HepG2 (cell line): ENCODE data around the gene CATSPER2. TPM values are rescaled to one million over a fixed set of nuclear protein-coding genes. Genes with fewer than 3 reads are reported as not detected.
A peak's percentile ranks its signal among the peaks of the same experiment; 100 is the strongest.
"Not testable (repeated sequence)": the region's sequence is repeated elsewhere in the genome, so short reads cannot be mapped to it uniquely, and the experiment has no call there.

Experiments used
- ATAC-seq: fragments of 200-7000 bp; cut with Tn5 transposase; 3 replicates; pipeline ENCODE4 v1.9.1; 2020; ENCODE audit warnings: mild to moderate bottlenecking, moderate library complexity
- BruUV-seq: library from RNA; stranded (reverse); fragments of 400-500 nt; replicated peaks from 2 replicates; lab custom pipeline; 2021; lab: Mats Ljungman, UMichigan
- CTCF ChIA-PET: fragments of 300-600 bp; formaldehyde crosslinking; extraction: SDS; loops from one replicate; lab custom pipeline; 2021; ENCODE audit warnings: low total read pairs, inconsistent platforms, low intra/inter-chr PET ratio; lab: Yijun Ruan, JAX
- POLR2A ChIA-PET: fragments of 350-600 bp; sonication (Branson Sonifier 250); formaldehyde crosslinking; loops from one replicate; lab custom pipeline; 2020; ENCODE audit warnings: antibody characterized with exemption, inconsistent platforms; lab: Yijun Ruan, JAX
- DNase-seq: peaks from one replicate; pipeline ENCODE4 v3.0.0-alpha.2; 2015; ENCODE audit warnings: low spot score
- FAIRE-seq: peaks from 3 replicates; lab custom pipeline; 2011; peaks lifted over from hg19 to GRCh38; lab: Jason Lieb, UNC
- H2AFZ ChIP-seq: one replicate; pipeline ENCODE4 v1.6.1; 2011; ENCODE audit warnings: low read length, inconsistent platforms
- H3K27ac ChIP-seq: fragments of 300-600 bp; 3 replicates; pipeline ENCODE4 v1.8.0; 2011; ENCODE audit warnings: mixed run types, mild to moderate bottlenecking, mixed read lengths, low read length, inconsistent platforms; ENCODE audit not compliant: insufficient read depth; ENCODE audit errors: extremely low read length
- H3K27me3 ChIP-seq, 2 experiments: fragments of 200-600 bp in 1 of 2; 2 replicates in 1 of 2; 3 replicates in 1 of 2; pipeline versions ENCODE4 v1.6.0 to v1.8.0; 2011; ENCODE audit warnings: low read length in 2 of 2, mild to moderate bottlenecking in 2 of 2, moderate library complexity in 2 of 2, inconsistent platforms in 1 of 2; ENCODE audit not compliant: insufficient read depth in 2 of 2, control insufficient read depth in 1 of 2
- H3K36me3 ChIP-seq, 2 experiments: fragments of 200-600 bp in 1 of 2; replicated peaks in 1 of 2; 2 replicates in 1 of 2; 3 replicates in 1 of 2; pipeline versions ENCODE4 v1.5.1 to v1.8.0; 2011; ENCODE audit warnings: low read length in 2 of 2, inconsistent platforms in 1 of 2; ENCODE audit not compliant: insufficient read depth in 2 of 2, control insufficient read depth in 1 of 2
- H3K4me1 ChIP-seq: 2 replicates; pipeline ENCODE4 v1.5.1; 2012; ENCODE audit warnings: low read length, inconsistent platforms; ENCODE audit not compliant: insufficient read depth
- H3K4me2 ChIP-seq: 2 replicates; pipeline ENCODE4 v1.6.0; 2011; ENCODE audit warnings: low read depth, low read length, inconsistent platforms
- H3K4me3 ChIP-seq, 3 experiments: fragments of 200-600 bp in 1 of 3; sonication (generic), shearing (Covaris generic) in 1 of 3; replicated peaks in 1 of 3; 2 replicates each; pipeline ENCODE4 v1.5.1; 2011 to 2016; ENCODE audit warnings: low read length in 3 of 3, inconsistent platforms in 2 of 3, low read depth in 2 of 3, mild to moderate bottlenecking in 2 of 3, control low read depth in 1 of 3, mixed read lengths in 1 of 3; ENCODE audit not compliant: insufficient read depth in 1 of 3
- H3K79me2 ChIP-seq: one replicate; pipeline ENCODE4 v1.6.1; 2011; ENCODE audit warnings: low read length, inconsistent platforms; ENCODE audit not compliant: insufficient read depth
- H3K9ac ChIP-seq: 2 replicates; pipeline ENCODE4 v1.6.0; 2011; ENCODE audit warnings: mild to moderate bottlenecking, low read depth, low read length, inconsistent platforms; ENCODE audit not compliant: insufficient read depth
- H3K9me3 ChIP-seq: 2 replicates; pipeline ENCODE4 v1.5.1; 2012; ENCODE audit warnings: mild to moderate bottlenecking, low read length
- H4K20me1 ChIP-seq: 2 replicates; pipeline ENCODE4 v1.6.0; 2011; ENCODE audit warnings: inconsistent platforms, mild to moderate bottlenecking, low read length, moderate library complexity; ENCODE audit not compliant: insufficient read depth
- WGBS: methylation state at CpG from one replicate; pipeline ENCODE4 v1.1.6; 2017; ENCODE audit warnings: low lambda C conversion rate; 5-methylcytosine and 5-hydroxymethylcytosine counted together
- in situ Hi-C: cut with HindIII; loops from 2 replicates; pipeline ENCODE4 v1.10.0; 2017; ENCODE audit warnings: low pct_unique_long_range_greater_than_20kb; ENCODE audit not compliant: extremely low pct_ligation_motif_present
- intact Hi-C: fragments of 100-400 bp; cut with micrococcal nuclease; formaldehyde crosslinking; loops from one replicate; pipeline ENCODE4 v1.10.0; 2022; ENCODE audit not compliant: unreplicated experiment
- polyA plus RNA-seq, 8 experiments: library from polyadenylated mRNA; depleted of rRNA in 3 of 8; stranded (reverse) in 7 of 8; unstranded in 1 of 8; fragments of >200 nt; fragmentation: Illumina TruSeq in 4 of 8; extraction: Trizol in 4 of 8; gene quantifications; 2 replicates each; pipeline versions ENCODE4 v1.2.1 to v1.2.3, GENCODE V29; 2011 to 2016; ENCODE audit warnings: low read depth in 4 of 8, missing spikeins in 1 of 8, mixed read lengths in 1 of 8; ENCODE audit not compliant: insufficient read depth in 1 of 8
- small RNA-seq, 3 experiments: library from RNA; depleted of rRNA; stranded (forward); fragments of <200 nt; gene quantifications; one replicate each; pipeline ENCODE3, GENCODE V24; 2012; ENCODE audit warnings: low read depth in 2 of 3, low replicate concordance in 1 of 3; ENCODE audit not compliant: insufficient read length in 3 of 3, insufficient read depth in 2 of 3
- total RNA-seq, 5 experiments: library from RNA; depleted of rRNA; stranded (reverse); fragments of >200 nt; fragmentation: Illumina TruSeq; extraction: Trizol; gene quantifications; 2 replicates each; pipeline ENCODE4 v1.2.3, GENCODE V29; 2016; ENCODE audit warnings: low read depth in 1 of 5

Gene CATSPER2
- total and polyA plus RNA-seq, 2 of the 13 experiments (the other 11 are each of a cell fraction or from before 2014, with no cell fraction given): 0.28 to 0.66 TPM

GRCh38 chr15:43589778-43590466 is 58.7 kb downstream of the CATSPER2 start, which contains the start of gene PPIP5K1:
Gene PPIP5K1, minus strand, starts transcription at chr15:43590208. Its CDS starts 5,704 bp downstream, at chr15:43584504.
- H3K4me1 ChIP-seq, intact Hi-C loops, H2AFZ ChIP-seq, DNase-seq, H3K27ac ChIP-seq, CTCF ChIA-PET, POLR2A ChIA-PET, H3K79me2 ChIP-seq, H3K36me3 ChIP-seq, BruUV-seq, H3K9ac ChIP-seq, H4K20me1 ChIP-seq, H3K4me3 ChIP-seq, H3K4me2 ChIP-seq, H3K9me3 ChIP-seq, in situ Hi-C loops, H3K27me3 ChIP-seq: not testable (repeated sequence)
- ATAC-seq (peak; percentile 93), FAIRE-seq (peak; percentile 99)
- no CpG with 5 or more reads among the region's 54 CpGs for WGBS

Small RNA genes within 50 kb of the gene (small RNA-seq; reads per million reads assigned to genes)
- 0 reads per million in 3 experiments for gene PDIA3P2
- 0 reads per million in 3 experiments for gene RNU6-554P
- 0 reads per million in 3 experiments for gene RNU6-610P

Other genes starting within 250 kb of the CATSPER2 start
- gene TP53BP1, start 155.7 kb downstream of the CATSPER2 start, total RNA-seq (2016; rRNA removed; fragmentation: Illumina TruSeq; extraction: Trizol): 17.4 and 26.3 TPM in 2 replicates
- gene TP53BP1, start 155.7 kb downstream of the CATSPER2 start, polyA plus RNA-seq (2011; rRNA removed): 15.9 and 17.1 TPM in 2 replicates
- 0.06 and 0.07 TPM in 2 replicates for gene MAP1A, start 131.2 kb downstream of the CATSPER2 start, total RNA-seq (2016; rRNA removed; fragmentation: Illumina TruSeq; extraction: Trizol)
- under 0.01 and 0.01 TPM in 2 replicates for gene MAP1A, start 131.2 kb downstream of the CATSPER2 start, polyA plus RNA-seq (2011; rRNA removed)
- 8.2 and 9.9 TPM in 2 replicates for gene PPIP5K1, start 58.6 kb downstream of the CATSPER2 start, total RNA-seq (2016; rRNA removed; fragmentation: Illumina TruSeq; extraction: Trizol)
- gene PPIP5K1, start 58.6 kb downstream of the CATSPER2 start, polyA plus RNA-seq (2011; rRNA removed): 10.9 and 12.3 TPM in 2 replicates
- 0.58 and 0.73 TPM in 2 replicates for gene CKMT1B, start 54.8 kb downstream of the CATSPER2 start, total RNA-seq (2016; rRNA removed; fragmentation: Illumina TruSeq; extraction: Trizol)
- 0.17 and 0.34 TPM in 2 replicates for gene CKMT1B, start 54.8 kb downstream of the CATSPER2 start, polyA plus RNA-seq (2011; rRNA removed)
- 0.07 TPM in 1 of 2 replicates, not detected in the other for gene STRC, start 30.0 kb downstream of the CATSPER2 start, total RNA-seq (2016; rRNA removed; fragmentation: Illumina TruSeq; extraction: Trizol)
- gene STRC, start 30.0 kb downstream of the CATSPER2 start, polyA plus RNA-seq (2011; rRNA removed): 0.21 and 0.29 TPM in 2 replicates
- gene CKMT1A, start 45.0 kb upstream of the CATSPER2 start, total RNA-seq (2016; rRNA removed; fragmentation: Illumina TruSeq; extraction: Trizol): 0.13 TPM in 1 of 2 replicates, not detected in the other
- 0.46 TPM in 1 of 2 replicates, not detected in the other for gene CKMT1A, start 45.0 kb upstream of the CATSPER2 start, polyA plus RNA-seq (2011; rRNA removed)
- 210 and 433 TPM in 2 replicates for gene PDIA3, start 97.6 kb upstream of the CATSPER2 start, total RNA-seq (2016; rRNA removed; fragmentation: Illumina TruSeq; extraction: Trizol)
- gene PDIA3, start 97.6 kb upstream of the CATSPER2 start, polyA plus RNA-seq (2011; rRNA removed): 198 and 238 TPM in 2 replicates
- gene ELL3, start 128.1 kb upstream of the CATSPER2 start, total RNA-seq (2016; rRNA removed; fragmentation: Illumina TruSeq; extraction: Trizol): 5.8 and 6.1 TPM in 2 replicates
- gene ELL3, start 128.1 kb upstream of the CATSPER2 start, polyA plus RNA-seq (2011; rRNA removed): 8.8 and 9.1 TPM in 2 replicates
- 1,257 and 1,308 TPM in 2 replicates for gene SERF2, start 143.5 kb upstream of the CATSPER2 start, total RNA-seq (2016; rRNA removed; fragmentation: Illumina TruSeq; extraction: Trizol)
- 707 and 811 TPM in 2 replicates for gene SERF2, start 143.5 kb upstream of the CATSPER2 start, polyA plus RNA-seq (2011; rRNA removed)
- not detected in 2 replicates for gene SERINC4, start 151.4 kb upstream of the CATSPER2 start, total RNA-seq (2016; rRNA removed; fragmentation: Illumina TruSeq; extraction: Trizol)
- 0.04 TPM in 1 of 2 replicates, not detected in the other for gene SERINC4, start 151.4 kb upstream of the CATSPER2 start, polyA plus RNA-seq (2011; rRNA removed)
- gene HYPK, start 151.8 kb upstream of the CATSPER2 start, total RNA-seq (2016; rRNA removed; fragmentation: Illumina TruSeq; extraction: Trizol): 9.4 and 13.5 TPM in 2 replicates
- gene HYPK, start 151.8 kb upstream of the CATSPER2 start, polyA plus RNA-seq (2011; rRNA removed): 12.7 and 16.5 TPM in 2 replicates
- 39.5 and 56.9 TPM in 2 replicates for gene MFAP1, start 175.8 kb upstream of the CATSPER2 start, total RNA-seq (2016; rRNA removed; fragmentation: Illumina TruSeq; extraction: Trizol)
- 10.8 and 11.8 TPM in 2 replicates for gene MFAP1, start 175.8 kb upstream of the CATSPER2 start, polyA plus RNA-seq (2011; rRNA removed)
- gene WDR76, start 178.2 kb upstream of the CATSPER2 start, total RNA-seq (2016; rRNA removed; fragmentation: Illumina TruSeq; extraction: Trizol): 9.7 and 11.1 TPM in 2 replicates
- 1.1 and 1.3 TPM in 2 replicates for gene WDR76, start 178.2 kb upstream of the CATSPER2 start, polyA plus RNA-seq (2011; rRNA removed)